Measurements from ENCODE around the gene MYPN.

DNA sequence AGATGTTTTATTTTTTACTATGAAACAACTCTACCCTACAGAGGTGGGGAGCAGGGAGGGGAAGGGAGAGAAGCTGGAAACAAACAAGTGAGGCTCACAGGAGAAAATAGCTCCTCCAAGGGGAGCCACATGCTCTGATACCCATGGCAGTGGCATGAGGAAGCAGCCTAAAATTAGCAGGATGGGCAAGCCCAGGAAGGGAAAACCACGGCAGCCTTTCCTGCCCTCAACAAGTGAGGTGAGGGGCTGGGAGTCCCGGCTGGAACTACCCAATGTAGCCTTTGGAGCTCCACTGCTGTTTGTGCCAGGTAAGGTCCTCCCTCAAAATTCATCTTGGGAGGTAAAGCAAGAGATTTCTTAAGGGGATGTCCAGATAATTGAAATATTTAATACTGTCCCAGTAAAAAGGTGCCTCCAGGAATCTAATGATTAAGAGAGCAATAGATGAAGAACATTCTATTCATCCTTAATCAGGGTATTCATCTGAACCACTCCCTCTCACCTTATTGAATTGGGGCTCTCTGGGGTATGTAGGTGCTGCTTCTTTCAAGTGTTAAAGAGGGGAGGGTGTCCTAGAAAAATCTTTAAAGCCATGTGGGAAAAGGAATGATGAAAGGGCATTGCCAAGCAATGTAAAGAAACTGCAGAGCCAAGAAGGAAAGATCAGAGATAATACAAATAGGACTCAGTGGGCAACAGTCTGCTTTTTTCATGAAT is 21.4 kb upstream of the MYPN start:
- TF ChIP-seq, protein P1, sequence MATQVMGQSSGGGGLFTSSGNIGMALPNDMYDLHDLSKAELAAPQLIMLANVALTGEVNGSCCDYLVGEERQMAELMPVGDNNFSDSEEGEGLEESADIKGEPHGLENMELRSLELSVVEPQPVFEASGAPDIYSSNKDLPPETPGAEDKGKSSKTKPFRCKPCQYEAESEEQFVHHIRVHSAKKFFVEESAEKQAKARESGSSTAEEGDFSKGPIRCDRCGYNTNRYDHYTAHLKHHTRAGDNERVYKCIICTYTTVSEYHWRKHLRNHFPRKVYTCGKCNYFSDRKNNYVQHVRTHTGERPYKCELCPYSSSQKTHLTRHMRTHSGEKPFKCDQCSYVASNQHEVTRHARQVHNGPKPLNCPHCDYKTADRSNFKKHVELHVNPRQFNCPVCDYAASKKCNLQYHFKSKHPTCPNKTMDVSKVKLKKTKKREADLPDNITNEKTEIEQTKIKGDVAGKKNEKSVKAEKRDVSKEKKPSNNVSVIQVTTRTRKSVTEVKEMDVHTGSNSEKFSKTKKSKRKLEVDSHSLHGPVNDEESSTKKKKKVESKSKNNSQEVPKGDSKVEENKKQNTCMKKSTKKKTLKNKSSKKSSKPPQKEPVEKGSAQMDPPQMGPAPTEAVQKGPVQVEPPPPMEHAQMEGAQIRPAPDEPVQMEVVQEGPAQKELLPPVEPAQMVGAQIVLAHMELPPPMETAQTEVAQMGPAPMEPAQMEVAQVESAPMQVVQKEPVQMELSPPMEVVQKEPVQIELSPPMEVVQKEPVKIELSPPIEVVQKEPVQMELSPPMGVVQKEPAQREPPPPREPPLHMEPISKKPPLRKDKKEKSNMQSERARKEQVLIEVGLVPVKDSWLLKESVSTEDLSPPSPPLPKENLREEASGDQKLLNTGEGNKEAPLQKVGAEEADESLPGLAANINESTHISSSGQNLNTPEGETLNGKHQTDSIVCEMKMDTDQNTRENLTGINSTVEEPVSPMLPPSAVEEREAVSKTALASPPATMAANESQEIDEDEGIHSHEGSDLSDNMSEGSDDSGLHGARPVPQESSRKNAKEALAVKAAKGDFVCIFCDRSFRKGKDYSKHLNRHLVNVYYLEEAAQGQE (IDR thresholded peaks at IDR 0.05; ENCODE audit: insufficient read depth in 1 of 2, low read depth in 2 of 2, low read length in 2 of 2): no peak
- TF ChIP-seq POLR2AphosphoS5 (IDR thresholded peaks at IDR 0.05; ENCODE audit: low read depth, low read length): no peak
